Pancreas (tissue), 10 donors: ENCODE measurements around the gene PRTFDC1. TPM values are rescaled to one million over a fixed set of nuclear protein-coding genes. Genes with fewer than 3 reads are reported as not detected.

Experiments used
- ATAC-seq, 4 donors: fragments of 200-7000 bp; cut with Tn5 transposase; one replicate each; pipeline versions ENCODE4 v1.8.0 to v1.9.1; 2020; ENCODE audit warnings: mild to moderate bottlenecking in 4 of 4, moderate library complexity in 4 of 4
- DNase-seq, 6 donors: peaks; one replicate each; pipeline ENCODE4 v3.0.0-alpha.2; 2020
- FAIRE-seq: peaks from 2 replicates; lab custom pipeline; 2012; peaks lifted over from hg19 to GRCh38; lab: Jason Lieb, UNC
- H3K27ac ChIP-seq, 4 donors: fragments of 200-600 bp; sonication (generic); 1 replicate in 3 of 4; 2 replicates in 1 of 4; pipeline versions ENCODE4 v1.5.0 to v1.8.0; 2020
- H3K27me3 ChIP-seq, 4 donors: fragments of 200-600 bp; one replicate each; pipeline ENCODE4 v1.8.0; 2021
- H3K36me3 ChIP-seq, 3 donors: fragments of 200-600 bp; sonication (generic) in 1 of 3; one replicate each; pipeline versions ENCODE4 v1.5.0 to v1.8.0; 2020 to 2021
- H3K4me1 ChIP-seq, 3 donors: fragments of 200-600 bp; one replicate each; pipeline ENCODE4 v1.8.0; 2021
- H3K4me3 ChIP-seq, 4 donors: fragments of 200-600 bp; sonication (generic) in 2 of 4; one replicate each; pipeline versions ENCODE4 v1.5.0 to v1.8.0; 2020 to 2021
- H3K9me3 ChIP-seq, 4 donors: fragments of 200-600 bp; one replicate each; pipeline ENCODE4 v1.8.0; 2021
- CTCF ChIP-seq, 4 donors: fragments of 200-600 bp; sonication (generic) in 3 of 4; IDR thresholded peaks; one replicate each; pipeline versions ENCODE4 v1.5.0 to v1.8.0; 2021; ENCODE audit warnings: antibody characterized with exemption in 4 of 4
- WGBS, 2 donors: extraction: QIAGEN DNeasy Blood & Tissue Kit; methylation state at CpG; one replicate each; pipeline ENCODE4 v1.1.7; 2013; 5-methylcytosine and 5-hydroxymethylcytosine counted together
- intact Hi-C, 3 donors: fragments of 100-400 bp; cut with DNase I; formaldehyde crosslinking; loops; one replicate each; pipeline versions ENCODE4 v1.11.1 to v1.14.2; 2022
- polyA plus RNA-seq, 2 donors: library from polyadenylated mRNA; stranded (reverse); fragments of 200-250 nt; gene quantifications; one replicate each; pipeline ENCODE4 v1.2.3, GENCODE V29; 2013
- total RNA-seq, 6 donors: library from RNA; stranded (reverse); fragmentation: NEBNext Ultra II Directional in 4 of 6; extraction: Animal tissue kit (Norgen Biotek cat#: 25700) in 4 of 6; gene quantifications; one replicate each; pipeline versions ENCODE4 v1.2.1 to v1.2.4, GENCODE V29; 2021 to 2023
- donor health status: healthy with polysubstance abuse.
- donor health status: DM: no; HTN: no; CAD: no; lungs with moderate emphysema.
- donor health status: DM: no; HTN: no; CAD: no.
- donor health status: control.
- donor health status: control.
- donor health status: Bipolar disorder and iron deficiency.
- donor health status: DM: yes; HTN: yes; CAD: no.
- donor health status: DM: no; HTN: no; CAD: no.
- donor health status: DM: no; HTN: no; CAD: no.
- donor health status: DM: yes; HTN: yes; CAD: no.

The PRTFDC1 gene
- total and polyA plus RNA-seq, 8 donors = 1.7 to 6.1 (median 2.8) TPM

GRCh38 chr10:24912215-24912614, 40.2 kb downstream of the PRTFDC1 start:
- Histone ChIP-seq H3K4me3 (no peak overlapping the region), H3K27me3 (no peaks in the 10 kb centered on the region), H3K27ac (no peak overlapping the region), H3K9me3 (no peaks in the 10 kb centered on the region), H3K4me1 (no peaks in the 10 kb centered on the region), H3K36me3 (no peaks in the 10 kb centered on the region)
- TF ChIP-seq CTCF (IDR thresholded peaks at IDR 0.05) = no peak
- DNase-seq (no peak), FAIRE-seq (no peak), ATAC-seq (peak in 3 of 4 donors; percentile 55 to 86 (median 84))
- 76 to 84% methylated on average over 2 of the region's 2 CpGs for WGBS, 2 donors
- intact Hi-C loops = no loop called here

GRCh38 chr10:24911029-24911428, 41.4 kb downstream of the PRTFDC1 start:
- H3K36me3 ChIP-seq = no peaks in the 10 kb centered on the region
- no peak overlapping the region for H3K4me3 ChIP-seq
- FAIRE-seq = no peak
- H3K27ac ChIP-seq = no peak overlapping the region
- no peak for TF ChIP-seq CTCF (IDR thresholded peaks at IDR 0.05)
- ATAC-seq = no peak
- H3K4me1 ChIP-seq = no peaks in the 10 kb centered on the region
- no peaks in the 10 kb centered on the region for H3K9me3 ChIP-seq
- intact Hi-C loops = no loop called here
- H3K27me3 ChIP-seq = no peaks in the 10 kb centered on the region
- no peak for DNase-seq
- 83 to 91% methylated on average over 2 of the region's 2 CpGs for WGBS, 2 donors

GRCh38 chr10:24910574-24910973, 41.8 kb downstream of the PRTFDC1 start:
- no peaks in the 10 kb centered on the region for H3K36me3 ChIP-seq
- FAIRE-seq (no peak), ATAC-seq (no peak), DNase-seq (no peak)
- H3K9me3 ChIP-seq = no peaks in the 10 kb centered on the region
- intact Hi-C loops = no loop called here
- no peaks in the 10 kb centered on the region for H3K27me3 ChIP-seq
- TF ChIP-seq CTCF (IDR thresholded peaks at IDR 0.05) = no peak
- no peak overlapping the region for H3K27ac ChIP-seq
- no peak overlapping the region for H3K4me3 ChIP-seq
- no peaks in the 10 kb centered on the region for H3K4me1 ChIP-seq

- no peak for TF ChIP-seq CTCF (IDR thresholded peaks at IDR 0.05)
Measured at GRCh38 chr10:24908793-24909423, 43.5 kb downstream of the PRTFDC1 start.

GRCh38 chr10:24907956-24908355, 44.5 kb downstream of the PRTFDC1 start:
- ATAC-seq (no peak), FAIRE-seq (no peak), DNase-seq (no peak)
- H3K4me3 ChIP-seq = no peak overlapping the region
- H3K9me3 ChIP-seq = no peaks in the 10 kb centered on the region
- no peaks in the 10 kb centered on the region for H3K36me3 ChIP-seq
- 95 to 97% methylated on average over 6 of the region's 6 CpGs for WGBS, 2 donors
- no peaks in the 10 kb centered on the region for H3K27me3 ChIP-seq
- H3K27ac ChIP-seq = no peak overlapping the region
- no peaks in the 10 kb centered on the region for H3K4me1 ChIP-seq
- TF ChIP-seq CTCF (IDR thresholded peaks at IDR 0.05) = no peak
- intact Hi-C loops = no loop called here

More at GRCh38 chr10:24908793-24909423, 43.5 kb downstream of the PRTFDC1 start:
- peak in 2 of 4 donors; percentile 61 to 73 for ATAC-seq
- H3K27me3 ChIP-seq = no peaks in the 10 kb centered on the region
- H3K27ac ChIP-seq = no peak overlapping the region
- H3K36me3 ChIP-seq = no peaks in the 10 kb centered on the region
- no peaks in the 10 kb centered on the region for H3K9me3 ChIP-seq
- no peak for FAIRE-seq
- WGBS, 2 donors = 74 to 76% methylated on average over 2 of the region's 2 CpGs
- intact Hi-C loops = no loop called here
- H3K4me3 ChIP-seq = no peak overlapping the region
- DNase-seq = no peak
- H3K4me1 ChIP-seq = no peaks in the 10 kb centered on the region
